NCI-H1436 (cell line): ENCODE measurements around the gene KIF26B.
A peak's percentile ranks its signal among the peaks of the same experiment; 100 is the strongest.

Experiments used
- DNase-seq: peaks from one replicate; lab custom pipeline; 2025; lab: John Stamatoyannopoulos, UW

Gene KIF26B

DNA sequence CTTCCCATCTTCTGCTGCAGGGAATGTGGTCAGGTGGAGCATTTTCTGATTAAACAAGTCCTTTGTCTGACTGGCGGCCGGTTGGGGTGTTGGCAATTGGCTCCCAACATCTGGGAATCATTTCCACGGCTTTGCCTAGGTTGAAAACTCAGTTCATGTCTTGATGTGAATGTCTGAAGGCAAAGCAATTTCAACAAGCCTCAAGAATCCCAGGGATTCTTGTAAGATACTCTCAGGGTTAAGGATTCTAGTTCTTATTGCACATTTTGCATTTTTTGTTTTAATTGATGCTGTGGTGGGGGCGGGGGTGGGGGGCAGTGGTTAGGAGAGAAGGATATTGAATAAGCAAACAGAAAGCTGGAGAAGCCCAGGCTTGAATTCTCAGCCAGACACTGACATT, 273.9 kb downstream of the KIF26B start:
- DNase-seq: no peak

DNA sequence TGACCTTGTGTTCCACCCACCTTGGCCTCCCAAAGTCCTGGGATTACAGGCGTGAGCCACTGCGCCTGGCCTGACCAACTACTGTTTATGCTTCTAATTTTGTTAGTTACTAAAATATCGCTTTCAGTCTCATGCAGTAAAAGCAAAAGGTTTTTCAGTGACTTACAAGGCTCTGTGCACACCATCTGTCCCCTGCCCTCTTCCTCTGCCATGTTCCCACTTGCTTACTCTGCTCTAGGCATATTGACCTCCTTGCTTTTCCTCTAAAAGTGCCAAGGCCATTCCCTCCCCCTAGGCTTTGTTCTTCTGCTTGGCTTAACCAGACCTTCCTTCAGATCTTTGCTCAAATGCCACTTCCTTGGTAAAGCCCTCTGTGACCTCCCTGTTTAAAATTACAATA, 276.9 kb downstream of the KIF26B start:
- no peak for DNase-seq

GRCh38 chr1:245432228-245432875, 277.6 kb downstream of the KIF26B start:
- DNase-seq: no peak

GRCh38 chr1:245433561-245433960, 278.8 kb downstream of the KIF26B start:
- peak; percentile 50 for DNase-seq

DNA sequence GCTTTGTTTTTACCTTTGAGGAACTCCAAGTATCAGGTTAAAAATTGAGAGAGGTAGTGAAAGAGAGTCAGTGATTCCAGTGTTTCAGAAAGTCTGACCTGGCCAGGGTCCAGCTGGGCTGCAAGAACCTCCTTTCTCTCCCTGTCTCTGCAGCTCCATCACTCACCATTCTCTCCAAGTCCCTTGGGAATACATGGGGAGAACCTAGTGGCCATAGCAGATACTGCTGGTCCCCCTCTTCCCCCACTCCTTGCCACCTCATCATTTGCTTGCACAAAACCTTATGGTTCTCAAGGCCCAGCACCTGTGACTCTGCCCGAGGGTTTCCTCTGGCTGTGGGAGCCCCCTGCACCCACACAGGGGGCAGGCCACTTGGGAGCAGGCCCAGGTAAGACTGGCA, 279.5 kb downstream of the KIF26B start:
- DNase-seq: peak; percentile 61

GRCh38 chr1:245436407-245436806, 281.6 kb downstream of the KIF26B start:
- DNase-seq: no peak

DNA sequence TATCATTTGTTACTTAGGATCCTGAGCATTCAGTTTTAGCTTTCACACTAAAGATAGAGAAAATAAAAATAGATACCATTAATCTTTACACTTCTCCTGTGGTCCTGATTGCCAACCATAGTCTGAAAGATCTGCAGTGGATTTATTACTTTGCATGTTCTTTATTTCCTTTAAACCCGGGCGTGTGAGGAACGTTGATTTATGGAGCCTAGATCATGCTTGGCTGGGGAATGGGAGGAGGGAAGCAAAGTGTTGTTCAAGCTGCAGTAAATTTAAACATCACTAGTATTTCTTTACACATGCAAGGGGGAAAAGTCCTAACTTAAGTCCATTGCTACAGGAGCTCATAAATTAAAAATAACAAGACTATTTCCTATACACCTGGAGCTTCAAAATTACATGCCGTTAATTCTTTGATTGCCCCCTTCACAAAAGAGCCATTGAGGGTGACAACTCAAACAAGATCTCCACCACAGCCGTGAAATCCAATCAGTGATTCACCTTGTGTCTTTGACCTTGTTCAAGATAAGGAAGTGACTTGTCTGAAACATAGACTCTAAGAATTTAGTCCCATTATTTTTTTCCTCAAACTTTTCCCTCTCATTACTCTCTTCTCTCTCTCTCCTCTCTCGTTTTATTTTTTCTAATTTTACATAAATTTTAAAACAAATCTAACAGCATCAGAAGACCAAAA, 282.7 kb downstream of the KIF26B start:
- peak; percentile 55 for DNase-seq

- DNase-seq: no peak
Measured at GRCh38 chr1:245440922-245441321, 286.1 kb downstream of the KIF26B start.

DNA sequence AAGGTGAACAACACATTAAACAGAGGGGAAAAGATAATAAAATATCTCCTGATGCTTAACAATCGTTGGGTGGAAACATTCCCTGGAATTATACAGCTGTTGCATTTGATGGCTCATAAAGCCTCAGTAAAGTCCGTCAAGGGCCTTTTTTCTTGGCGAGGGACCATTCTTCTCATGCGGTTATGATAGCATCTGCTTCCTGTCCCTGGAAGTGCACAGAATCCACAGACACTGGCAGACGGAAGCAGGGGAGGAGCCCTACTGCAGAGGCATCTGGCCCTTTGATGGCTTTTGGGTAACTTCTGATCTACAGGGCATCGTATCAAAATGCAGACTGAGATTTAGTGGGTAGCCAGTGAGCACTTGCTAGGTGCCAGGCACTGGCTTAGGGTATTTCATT, 286.9 kb downstream of the KIF26B start:
- no peak for DNase-seq

- DNase-seq: no peak
Measured at GRCh38 chr1:245444147-245444828, 289.5 kb downstream of the KIF26B start.

GRCh38 chr1:245444945-245445344, 290.2 kb downstream of the KIF26B start:
- no peak for DNase-seq

GRCh38 chr1:245448531-245448930, 293.7 kb downstream of the KIF26B start:
- no peak for DNase-seq

DNA sequence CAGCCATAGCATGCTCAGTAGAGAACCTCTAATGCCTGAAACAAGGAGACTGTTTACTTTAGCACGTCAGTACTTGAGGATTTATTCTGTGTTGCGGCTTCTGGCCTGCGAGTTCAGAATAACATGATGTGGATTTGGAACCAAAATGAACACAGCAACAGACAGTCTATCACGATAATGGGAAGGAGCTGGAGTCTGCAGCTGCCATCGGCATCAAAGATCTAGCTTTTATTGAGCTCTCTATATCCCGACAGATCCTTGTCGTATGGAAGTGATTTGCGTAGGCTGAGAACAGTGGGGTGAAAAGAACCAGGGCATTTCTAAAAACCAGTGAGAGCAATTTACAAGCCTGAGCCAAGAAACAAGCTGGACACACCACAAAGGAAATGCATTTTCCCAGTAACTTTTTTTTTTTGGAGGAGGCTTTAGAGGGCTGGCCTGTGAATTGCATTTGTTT, 294.2 kb downstream of the KIF26B start:
- DNase-seq: peak; percentile 24

DNA sequence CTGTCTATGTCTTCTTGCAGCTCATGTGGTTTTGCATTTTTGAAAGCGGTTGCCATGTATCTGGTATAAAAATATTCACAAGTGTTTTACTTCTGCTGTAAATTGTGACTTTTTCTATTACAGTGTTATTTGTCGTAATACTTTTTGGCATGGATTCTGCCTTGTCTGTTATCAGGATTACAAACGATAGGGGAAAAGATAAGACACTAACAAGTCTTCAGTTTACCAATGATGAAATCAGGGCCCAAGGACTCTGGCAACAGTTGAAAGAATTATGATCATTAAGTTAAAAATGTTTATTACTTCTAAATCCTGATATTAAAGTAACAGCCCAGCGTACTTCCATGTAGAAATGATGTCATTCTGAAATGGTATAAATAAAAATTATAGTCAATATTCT, 298.8 kb downstream of the KIF26B start:
- no peak for DNase-seq

- no peak for DNase-seq
Measured at GRCh38 chr1:245454051-245454450, 299.3 kb downstream of the KIF26B start.

- no peak for DNase-seq
Measured at GRCh38 chr1:245457562-245457961, 302.8 kb downstream of the KIF26B start.

GRCh38 chr1:245458234-245458633, 303.4 kb downstream of the KIF26B start:
- no peak for DNase-seq

- peak; percentile 66 for DNase-seq
Measured at GRCh38 chr1:245458761-245459174, 304.0 kb downstream of the KIF26B start.

- DNase-seq: no peak
Measured at GRCh38 chr1:245459621-245460020, 304.8 kb downstream of the KIF26B start.

GRCh38 chr1:245461681-245462080, 306.9 kb downstream of the KIF26B start:
- no peak for DNase-seq

- DNase-seq: no peak
Measured at GRCh38 chr1:245462161-245462560, 307.4 kb downstream of the KIF26B start.

DNA sequence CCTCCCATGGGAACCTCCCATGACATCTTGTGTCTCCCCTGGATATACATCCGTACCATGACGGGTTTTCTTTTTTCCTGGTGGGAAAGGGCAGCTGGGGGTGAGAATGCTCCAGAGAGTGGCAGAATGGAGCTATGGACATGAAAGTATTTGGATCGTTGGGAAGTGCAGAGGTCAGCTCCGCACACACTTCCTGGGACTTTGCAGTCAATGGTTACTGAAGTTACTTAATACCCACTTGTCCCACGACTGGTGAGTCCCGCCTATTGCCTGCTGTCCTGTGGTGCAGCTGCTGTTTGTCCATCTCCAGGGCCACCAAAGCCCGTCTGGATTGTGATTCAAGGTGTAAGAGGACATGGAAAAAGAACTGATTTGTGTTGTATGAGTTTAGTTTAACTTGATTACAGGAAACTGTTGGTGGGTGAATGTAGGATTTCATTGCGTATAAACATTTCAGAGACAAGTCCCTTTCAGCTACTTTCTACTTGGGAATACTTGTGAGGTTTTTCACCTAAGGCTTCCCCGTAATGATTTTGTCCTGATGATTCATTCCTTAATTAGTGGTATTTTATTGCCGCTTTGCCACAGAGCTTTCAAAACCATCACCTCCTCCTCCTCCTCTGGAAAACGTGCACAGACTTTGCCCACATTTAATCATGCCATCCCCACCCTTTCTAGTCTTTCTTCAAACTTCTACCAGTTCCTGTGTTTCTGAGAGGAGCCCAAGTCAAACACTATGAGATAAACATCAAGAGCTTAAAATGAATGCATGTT, 308.8 kb downstream of the KIF26B start:
- DNase-seq: no peak
